ENCODE measurements around the gene FFAR4. TPM values are rescaled to one million over a fixed set of nuclear protein-coding genes. Genes with fewer than 3 reads are reported as not detected.

Gene FFAR4
- total RNA-seq, 2 experiments from 2014 or later = not detected

GRCh38 chr10:93595378-93596161 lies 29.1 kb downstream of the FFAR4 start:
- POLR2A ChIA-PET = no interaction called here
- CTCF ChIA-PET = no interaction called here

- ChIA-PET CTCF (interaction anchor here (0.5 kb wide), 1 partner anchor 118 kb away, joined by 3 read pairs; no protein-coding TSS in a partner anchor), POLR2A (no interaction called here)
Measured at GRCh38 chr10:93596539-93596938, 30.1 kb downstream of the FFAR4 start.

- ChIA-PET CTCF (no interaction called here), POLR2A (no interaction called here)
Measured at GRCh38 chr10:93597075-93597599, 30.7 kb downstream of the FFAR4 start.

GRCh38 chr10:93598157-93598556 lies 31.7 kb downstream of the FFAR4 start:
- POLR2A ChIA-PET = no interaction called here
- CTCF ChIA-PET = no interaction called here

- CTCF ChIA-PET = no interaction called here
- POLR2A ChIA-PET = no interaction called here
Measured at GRCh38 chr10:93599335-93599734, 32.9 kb downstream of the FFAR4 start.

- ChIA-PET POLR2A (no interaction called here), CTCF (no interaction called here)
Measured at GRCh38 chr10:93599778-93600177, 33.3 kb downstream of the FFAR4 start.

- POLR2A ChIA-PET = no interaction called here
- CTCF ChIA-PET = no interaction called here
Measured at GRCh38 chr10:93600446-93601145, 34.1 kb downstream of the FFAR4 start.

- CTCF ChIA-PET = no interaction called here
Measured at GRCh38 chr10:93601146-93601773, 34.8 kb downstream of the FFAR4 start, which contains the start of gene RBP4. Gene RBP4, minus strand, starts transcription at chr10:93601235. Its CDS starts 207 bp downstream, at chr10:93601028.

GRCh38 chr10:93601774-93602162 lies 35.3 kb downstream of the FFAR4 start:
- POLR2A ChIA-PET = no interaction called here
- CTCF ChIA-PET = no interaction called here

More at GRCh38 chr10:93601146-93601773, 34.8 kb downstream of the FFAR4 start, which contains the start of gene RBP4:
- POLR2A ChIA-PET = no interaction called here

GRCh38 chr10:93603023-93603422 lies 36.6 kb downstream of the FFAR4 start:
- ChIA-PET CTCF (no interaction called here), POLR2A (no interaction called here)

- CTCF ChIA-PET = no interaction called here
- POLR2A ChIA-PET = no interaction called here
Measured at GRCh38 chr10:93604146-93604545, 37.7 kb downstream of the FFAR4 start.

GRCh38 chr10:93608421-93608820 lies 42.0 kb downstream of the FFAR4 start:
- POLR2A ChIA-PET = no interaction called here

GRCh38 chr10:93612311-93612710 lies 45.8 kb downstream of the FFAR4 start, which contains the start of gene PDE6C:
Gene PDE6C, plus strand, starts transcription at chr10:93612537. Its CDS starts 189 bp downstream, at chr10:93612726.
- ChIA-PET CTCF (no interaction called here), POLR2A (no interaction called here)

More at GRCh38 chr10:93608421-93608820, 42.0 kb downstream of the FFAR4 start:
- CTCF ChIA-PET = no interaction called here

- ChIA-PET CTCF (no interaction called here), POLR2A (no interaction called here)
Measured at GRCh38 chr10:93613126-93613525, 46.7 kb downstream of the FFAR4 start.

GRCh38 chr10:93614101-93614825 lies 47.8 kb downstream of the FFAR4 start:
- ChIA-PET CTCF (no interaction called here), POLR2A (no interaction called here)

GRCh38 chr10:93615576-93616235 lies 49.2 kb downstream of the FFAR4 start:
- ChIA-PET CTCF (no interaction called here), POLR2A (no interaction called here)

- CTCF ChIA-PET = no interaction called here
- POLR2A ChIA-PET = no interaction called here
Measured at GRCh38 chr10:93620925-93621324, 54.5 kb downstream of the FFAR4 start.

GRCh38 chr10:93622942-93623341 lies 56.5 kb downstream of the FFAR4 start:
- CTCF ChIA-PET = no interaction called here
- POLR2A ChIA-PET = no interaction called here

- ChIA-PET POLR2A (no interaction called here), CTCF (no interaction called here)
Measured at GRCh38 chr10:93628858-93629257, 62.4 kb downstream of the FFAR4 start.

All from activated CD8-positive, alpha-beta memory T cell treated with anti-CD3 and anti-CD28 coated beads for 36 hours (primary cell).